Measurements from ENCODE around the gene MICAL2. TPM values are rescaled to one million over a fixed set of nuclear protein-coding genes. Genes with fewer than 3 reads are reported as not detected.

Gene MICAL2
- total and polyA plus RNA-seq, 2 of the 13 experiments (the other 11 are each of a cell fraction or from before 2014, with no cell fraction given) = 0.78 to 1.1 TPM

DNA sequence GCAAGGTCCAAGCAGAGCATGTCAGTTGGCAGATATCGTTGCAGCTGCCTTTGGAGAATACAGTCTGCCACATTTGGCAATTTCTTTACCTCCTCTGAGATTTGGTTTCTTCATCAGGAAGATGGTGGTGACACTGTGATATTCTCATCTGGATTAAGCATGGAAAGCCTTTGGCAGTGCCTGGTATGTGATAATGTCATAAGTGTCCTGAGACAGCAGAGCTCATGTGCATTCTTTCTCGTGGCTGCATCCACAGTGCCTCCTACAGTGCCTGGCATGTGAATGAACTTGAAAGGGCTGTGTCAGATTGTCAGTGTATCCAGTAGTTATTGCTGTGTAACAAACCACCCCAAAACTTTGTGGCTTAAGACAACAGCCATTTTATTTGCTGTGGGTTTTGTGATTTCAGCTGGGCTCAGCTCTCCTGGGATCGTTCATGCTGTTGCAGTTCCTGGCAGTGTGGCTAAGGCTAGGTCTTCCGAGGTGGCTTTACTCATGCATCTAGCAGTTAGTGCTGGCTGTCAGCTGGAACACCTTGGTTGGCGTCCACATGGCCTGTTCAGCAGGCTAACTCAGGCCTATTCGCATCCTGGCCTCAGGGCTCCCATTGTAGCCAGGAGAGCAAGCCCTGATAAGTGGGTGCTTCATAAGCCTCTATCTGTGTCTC is 35.7 kb upstream of the MICAL2 start:
- H3K27me3 ChIP-seq (ENCODE audit: control insufficient read depth in 1 of 2, insufficient read depth in 2 of 2, low read length in 2 of 2) = peaks cover 0 to 1% of the 10 kb centered on the region in 2 experiments; a peak in 1 of 5 replicates
- 68% methylated on average over 4 of the region's 6 CpGs for WGBS (ENCODE audit: low lambda C conversion rate)
- no peak overlapping the region for H3K9ac ChIP-seq (ENCODE audit: insufficient read depth, low read depth, low read length)
- no TSS peak for BruUV-seq (replicated peaks)
- in situ Hi-C loops (cut with HindIII; ENCODE audit: extremely low pct_ligation_motif_present, low pct_unique_long_range_greater_than_20kb) = no loop called here
- intact Hi-C loops (cut with micrococcal nuclease; ENCODE audit: unreplicated experiment) = no loop called here
- no peak overlapping the region for H3K4me3 ChIP-seq (replicated peaks in 1 of 3; ENCODE audit: insufficient read depth in 1 of 3, low read depth in 2 of 3, low read length in 3 of 3)
- peaks cover 45% of the 10 kb centered on the region for H3K4me1 ChIP-seq (ENCODE audit: insufficient read depth, low read length)
- no peaks in the 10 kb centered on the region for H4K20me1 ChIP-seq (ENCODE audit: insufficient read depth, low read length)
- no peak overlapping the region for H3K4me2 ChIP-seq (ENCODE audit: low read depth, low read length)
- no peaks in the 10 kb centered on the region for H3K36me3 ChIP-seq (replicated peaks in 1 of 2; ENCODE audit: control insufficient read depth in 1 of 2, insufficient read depth in 2 of 2, low read length in 2 of 2)
- ChIA-PET POLR2A (no interaction called here), CTCF (ENCODE audit: low intra/inter-chr PET ratio, low total read pairs) (no interaction called here)
- ATAC-seq (no peak), FAIRE-seq (no peak), DNase-seq (ENCODE audit: low spot score) (no peak)
- TF ChIP-seq ZFAT (CRISPR knock-in tag; conservative IDR thresholded peaks at IDR 0.05) (no peak), GATAD2A (CRISPR knock-in tag; IDR thresholded peaks at IDR 0.05) (no peak), ZNF44 (CRISPR knock-in tag; IDR thresholded peaks at IDR 0.05) (no peak), CHD4 (IDR thresholded peaks at IDR 0.05; ENCODE audit: borderline replicate concordance, low read length) (no peak), RFX5 (IDR thresholded peaks at IDR 0.05; ENCODE audit: low read depth, low read length) (no peak), ZFP1 (CRISPR knock-in tag; IDR thresholded peaks at IDR 0.05) (no peak), IRF2 (CRISPR knock-in tag; IDR thresholded peaks at IDR 0.05) (no peak), HDAC1 (CRISPR knock-in tag; IDR thresholded peaks at IDR 0.05) (no peak), GPN1 (CRISPR knock-in tag; IDR thresholded peaks at IDR 0.05; ENCODE audit: borderline replicate concordance) (no peak), MXI1 (IDR thresholded peaks at IDR 0.05; ENCODE audit: borderline replicate concordance, low read depth, low read length) (no peak), ZNF263 (CRISPR knock-in tag; IDR thresholded peaks at IDR 0.05) (no peak), ZFP41 (CRISPR knock-in tag; IDR thresholded peaks at IDR 0.05; ENCODE audit: borderline replicate concordance) (no peak), ZNF713 (CRISPR knock-in tag; IDR thresholded peaks at IDR 0.05) (no peak), TAF1 (CRISPR knock-in tag; IDR thresholded peaks at IDR 0.05) (no peak), STAT5B (CRISPR knock-in tag; IDR thresholded peaks at IDR 0.05) (no peak)
- TF ChIP-seq, protein P1, sequence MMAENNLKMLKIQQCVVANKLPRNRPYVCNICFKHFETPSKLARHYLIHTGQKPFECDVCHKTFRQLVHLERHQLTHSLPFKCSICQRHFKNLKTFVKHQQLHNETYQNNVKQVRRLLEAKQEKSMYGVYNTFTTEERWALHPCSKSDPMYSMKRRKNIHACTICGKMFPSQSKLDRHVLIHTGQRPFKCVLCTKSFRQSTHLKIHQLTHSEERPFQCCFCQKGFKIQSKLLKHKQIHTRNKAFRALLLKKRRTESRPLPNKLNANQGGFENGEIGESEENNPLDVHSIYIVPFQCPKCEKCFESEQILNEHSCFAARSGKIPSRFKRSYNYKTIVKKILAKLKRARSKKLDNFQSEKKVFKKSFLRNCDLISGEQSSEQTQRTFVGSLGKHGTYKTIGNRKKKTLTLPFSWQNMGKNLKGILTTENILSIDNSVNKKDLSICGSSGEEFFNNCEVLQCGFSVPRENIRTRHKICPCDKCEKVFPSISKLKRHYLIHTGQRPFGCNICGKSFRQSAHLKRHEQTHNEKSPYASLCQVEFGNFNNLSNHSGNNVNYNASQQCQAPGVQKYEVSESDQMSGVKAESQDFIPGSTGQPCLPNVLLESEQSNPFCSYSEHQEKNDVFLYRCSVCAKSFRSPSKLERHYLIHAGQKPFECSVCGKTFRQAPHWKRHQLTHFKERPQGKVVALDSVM (CRISPR knock-in tag; IDR thresholded peaks at IDR 0.05) = no peak
- TF ChIP-seq, protein P2, sequence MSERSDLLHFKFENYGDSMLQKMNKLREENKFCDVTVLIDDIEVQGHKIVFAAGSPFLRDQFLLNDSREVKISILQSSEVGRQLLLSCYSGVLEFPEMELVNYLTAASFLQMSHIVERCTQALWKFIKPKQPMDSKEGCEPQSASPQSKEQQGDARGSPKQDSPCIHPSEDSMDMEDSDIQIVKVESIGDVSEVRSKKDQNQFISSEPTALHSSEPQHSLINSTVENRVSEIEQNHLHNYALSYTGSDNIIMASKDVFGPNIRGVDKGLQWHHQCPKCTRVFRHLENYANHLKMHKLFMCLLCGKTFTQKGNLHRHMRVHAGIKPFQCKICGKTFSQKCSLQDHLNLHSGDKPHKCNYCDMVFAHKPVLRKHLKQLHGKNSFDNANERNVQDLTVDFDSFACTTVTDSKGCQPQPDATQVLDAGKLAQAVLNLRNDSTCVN (CRISPR knock-in tag; IDR thresholded peaks at IDR 0.05; ENCODE audit: borderline replicate concordance) = no peak
- TF ChIP-seq, protein P3, sequence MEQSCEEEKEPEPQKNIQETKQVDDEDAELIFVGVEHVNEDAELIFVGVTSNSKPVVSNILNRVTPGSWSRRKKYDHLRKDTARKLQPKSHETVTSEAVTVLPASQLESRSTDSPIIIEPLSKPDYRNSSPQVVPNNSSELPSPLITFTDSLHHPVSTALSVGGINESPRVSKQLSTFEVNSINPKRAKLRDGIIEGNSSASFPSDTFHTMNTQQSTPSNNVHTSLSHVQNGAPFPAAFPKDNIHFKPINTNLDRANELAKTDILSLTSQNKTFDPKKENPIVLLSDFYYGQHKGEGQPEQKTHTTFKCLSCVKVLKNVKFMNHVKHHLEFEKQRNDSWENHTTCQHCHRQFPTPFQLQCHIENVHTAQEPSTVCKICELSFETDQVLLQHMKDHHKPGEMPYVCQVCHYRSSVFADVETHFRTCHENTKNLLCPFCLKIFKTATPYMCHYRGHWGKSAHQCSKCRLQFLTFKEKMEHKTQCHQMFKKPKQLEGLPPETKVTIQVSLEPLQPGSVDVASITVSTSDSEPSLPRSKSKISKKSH (CRISPR knock-in tag; IDR thresholded peaks at IDR 0.05; ENCODE audit: borderline replicate concordance) = no peak
- TF ChIP-seq, protein P4, sequence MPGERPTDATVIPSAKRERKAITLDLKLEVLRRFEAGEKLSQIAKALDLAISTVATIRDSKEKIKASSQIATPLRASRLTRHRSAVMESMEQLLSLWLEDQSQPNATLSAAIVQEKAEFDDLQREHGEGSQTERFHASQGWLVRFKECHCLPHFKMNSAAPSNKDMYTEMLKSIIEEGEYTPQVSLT (CRISPR knock-in tag; IDR thresholded peaks at IDR 0.05; ENCODE audit: borderline replicate concordance, low read depth) = no peak
- no peak overlapping the region for H3K27ac ChIP-seq (ENCODE audit: extremely low read length, insufficient read depth, low read length)
- H2AFZ ChIP-seq (ENCODE audit: low read length) = no peak overlapping the region
- H3K9me3 ChIP-seq (ENCODE audit: low read length) = no peaks in the 10 kb centered on the region
- H3K79me2 ChIP-seq (ENCODE audit: insufficient read depth, low read length) = no peaks in the 10 kb centered on the region
